ENCODE results near the gene SRBD1. TPM values are rescaled to one million over a fixed set of nuclear protein-coding genes. Genes with fewer than 3 reads are reported as not detected.

Gene SRBD1
- total and polyA plus RNA-seq, 2 of the 8 experiments (the other 6 are each of a cell fraction or from before 2014, with no cell fraction given) = 4.6 to 20.0 TPM

- Histone ChIP-seq H2BK120ac (replicated peaks; ENCODE audit: low read depth, low read length) (no peak overlapping the region), H3K9me3 (ENCODE audit: insufficient read depth in 2 of 2, low read depth in 1 of 2, low read length in 1 of 2) (no peaks in the 10 kb centered on the region), H3K4ac (replicated peaks; ENCODE audit: insufficient read length, low read depth, low read length) (no peak overlapping the region), H3K23ac (ENCODE audit: insufficient read length) (no peak overlapping the region), H3K36me3 (ENCODE audit: control insufficient read depth in 2 of 4, insufficient read depth in 4 of 4, low read length in 3 of 4) (peaks cover 6 to 44% (median 28%) of the 10 kb centered on the region in 4 experiments), H3K56ac (replicated peaks; ENCODE audit: insufficient read length, low read depth, low read length) (no peak overlapping the region), H2BK12ac (ENCODE audit: low read depth, low read length) (no peak overlapping the region), H2BK20ac (ENCODE audit: low read length) (no peak overlapping the region), H4K5ac (ENCODE audit: insufficient read length, low read depth, low read length) (no peak overlapping the region), H2BK15ac (ENCODE audit: low read length) (no peak overlapping the region), H4K8ac (ENCODE audit: extremely low read depth, insufficient read depth, low read length) (no peak overlapping the region), H3K27me3 (replicated peaks in 1 of 4; ENCODE audit: control insufficient read depth in 3 of 4, extremely low read depth in 1 of 4, insufficient read depth in 3 of 4, low read length in 3 of 4) (no peaks in the 10 kb centered on the region), H4K20me1 (replicated peaks in 1 of 2; ENCODE audit: control insufficient read depth in 1 of 2, insufficient read depth in 2 of 2, low read length in 2 of 2) (peaks cover 0 to 5% of the 10 kb centered on the region in 2 experiments), H3K79me2 (ENCODE audit: control insufficient read depth in 1 of 2, insufficient read depth in 2 of 2, low read length in 2 of 2) (peaks cover 0 to 14% of the 10 kb centered on the region in 2 experiments; a peak in 2 of 4 replicates), H4K91ac (replicated peaks; ENCODE audit: insufficient read length, low read length) (no peak overlapping the region), H3K79me1 (ENCODE audit: low read depth, low read length) (no peaks in the 10 kb centered on the region), H3K23me2 (ENCODE audit: low read depth, low read length) (peaks cover 2% of the 10 kb centered on the region; the same call in 1 of the 2 replicates), H3K4me2 (ENCODE audit: insufficient read depth in 1 of 2, low read depth in 2 of 2, low read length in 2 of 2) (no peak overlapping the region), H2AK5ac (ENCODE audit: low read depth, low read length) (no peak overlapping the region), H2AFZ (ENCODE audit: low read length) (no peak overlapping the region), H3K27ac (ENCODE audit: low read depth, low read length) (no peak overlapping the region), H2BK5ac (ENCODE audit: low read depth, low read length) (no peak overlapping the region), H3K4me1 (replicated peaks in 1 of 4; ENCODE audit: control insufficient read depth in 3 of 4, insufficient read depth in 4 of 4, low read length in 3 of 4) (no peaks in the 10 kb centered on the region), H3K4me3 (ENCODE audit: extremely low read depth in 1 of 4, insufficient read depth in 2 of 4, low read depth in 3 of 4, low read length in 4 of 4) (no peak overlapping the region), H3K18ac (ENCODE audit: extremely low read depth, low read length) (no peak overlapping the region), H3K9ac (replicated peaks in 1 of 4; ENCODE audit: extremely low read depth in 1 of 4, low read depth in 3 of 4, low read length in 3 of 4) (no peak overlapping the region), H3K14ac (ENCODE audit: insufficient read length) (no peak overlapping the region)
- FAIRE-seq (no peak), DNase-seq (ENCODE audit: low read depth in 1 of 2, low spot score in 2 of 2) (no peak)
- 83% methylated on average over 4 of the region's 4 CpGs; no CpG with 5 or more reads in 1 of the 2 experiments for WGBS, 2 experiments (ENCODE audit: extremely low coverage in 1 of 2, insufficient coverage in 1 of 2, insufficient read length in 1 of 2, insufficient replicate concordance in 2 of 2, low coverage in 1 of 2, low lambda C conversion rate in 2 of 2, missing lambda C conversion rate in 1 of 2)
- ChIA-PET POLR2A (ENCODE audit: partially characterized antibody) (no interaction called here), CTCF (ENCODE audit: partially characterized antibody) (interaction anchor here (1.6 to 3.6 kb wide), 2 partner anchors 9 to 13 kb away, joined by 6 to 16 read pairs; no protein-coding TSS in a partner anchor)
- no peak for TF ChIP-seq NANOG (IDR thresholded peaks at IDR 0.05; ENCODE audit: insufficient read depth, low read depth, low read length, poor library complexity, severe bottlenecking)
- no peak for TF ChIP-seq HDAC2 (IDR thresholded peaks at IDR 0.05; ENCODE audit: borderline replicate concordance in 1 of 2, low read depth in 2 of 2, low read length in 2 of 2)
- no peak for TF ChIP-seq CEBPB (IDR thresholded peaks at IDR 0.05; ENCODE audit: low read depth, low read length)
- TF ChIP-seq ATF2 (IDR thresholded peaks at IDR 0.05; ENCODE audit: low read length) = no peak
- TF ChIP-seq RFX5 (IDR thresholded peaks at IDR 0.05; ENCODE audit: borderline replicate concordance, low read depth, low read length) = no peak
- TF ChIP-seq KDM4A (IDR thresholded peaks at IDR 0.05; ENCODE audit: low read depth, low read length, severe bottlenecking) = no peak
- TF ChIP-seq SUZ12 (IDR thresholded peaks at IDR 0.05; ENCODE audit: low read length) = no peak
- no peak for TF ChIP-seq CHD1 (IDR thresholded peaks at IDR 0.05; ENCODE audit: low read depth, low read length)
Observed at GRCh38 chr2:45598545-45598944, 12.5 kb downstream of the SRBD1 start.

Measured in H1 (cell line).